Left lobe of liver (tissue), 2 donors: ENCODE results near the gene TMEM14C. TPM values are rescaled to one million over a fixed set of nuclear protein-coding genes. Genes with fewer than 3 reads are reported as not detected.
A peak's percentile ranks its signal among the peaks of the same experiment; 100 is the strongest.

Source experiments
- ATAC-seq: fragments of 200-7000 bp; cut with Tn5 transposase; one replicate; pipeline ENCODE4 v1.9.1; 2020; ENCODE audit warnings: mild to moderate bottlenecking, moderate library complexity
- DNase-seq: peaks from one replicate; pipeline ENCODE4 v3.0.0-alpha.2; 2020; ENCODE audit warnings: low spot score
- total RNA-seq: library from RNA; stranded (reverse); gene quantifications from one replicate; pipeline ENCODE4 v1.2.1, GENCODE V29; 2021
- donor health status: DM: no; HTN: no; CAD: no; lungs with moderate emphysema.
- donor health status: DM: no; HTN: yes; CAD: no.

The TMEM14C gene
- total RNA-seq, 1 donor from 2014 or later: 52.0 TPM

DNA sequence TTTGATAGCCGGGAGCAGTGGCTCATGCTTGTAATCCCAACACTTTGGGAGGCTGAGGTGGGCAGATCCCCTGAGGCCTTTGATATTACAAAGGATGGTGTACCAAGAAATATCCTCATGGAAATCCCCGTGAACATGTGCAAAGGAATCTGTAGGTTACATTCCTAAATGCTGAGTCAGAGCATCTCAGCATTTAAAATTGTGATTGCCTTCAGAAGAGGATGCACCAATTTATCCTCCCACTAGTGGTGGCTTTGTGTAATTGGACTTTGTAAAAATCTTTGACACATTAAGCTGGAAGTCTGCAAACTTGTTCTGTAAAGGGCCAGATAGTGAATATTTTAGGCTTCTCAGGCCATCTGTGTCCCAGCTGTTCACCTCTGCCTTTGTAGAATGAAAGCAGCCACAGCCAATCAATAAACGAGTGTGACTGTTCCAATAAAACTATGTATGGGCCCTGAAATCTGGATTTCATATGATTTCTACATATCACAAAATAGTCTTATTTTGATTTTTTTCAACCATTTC, 36.5 kb downstream of the TMEM14C start:
- DNase-seq (no peak), ATAC-seq (peak; percentile 56)

DNA sequence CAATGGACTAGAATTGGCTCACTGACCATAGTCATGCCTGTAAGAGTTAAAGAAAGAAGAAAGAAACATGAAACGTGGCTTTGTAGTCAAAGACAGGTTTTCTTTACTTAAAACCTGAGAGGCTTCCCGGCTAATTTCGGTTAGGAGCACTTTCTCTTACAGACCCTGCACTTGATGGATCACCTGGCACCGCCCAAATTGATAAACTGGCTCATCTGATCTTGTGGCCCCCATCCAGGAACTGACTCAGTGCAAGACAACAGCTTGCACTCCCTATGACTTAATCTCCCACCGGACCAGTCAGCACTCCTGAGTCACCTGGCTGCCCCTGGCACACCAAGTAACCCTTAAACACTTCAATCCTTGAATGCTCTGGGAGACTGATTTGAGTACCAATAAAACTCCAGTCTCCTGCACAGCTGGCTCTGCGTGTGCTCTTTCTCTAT, 37.0 kb downstream of the TMEM14C start:
- DNase-seq (no peak), ATAC-seq (no peak)

DNA sequence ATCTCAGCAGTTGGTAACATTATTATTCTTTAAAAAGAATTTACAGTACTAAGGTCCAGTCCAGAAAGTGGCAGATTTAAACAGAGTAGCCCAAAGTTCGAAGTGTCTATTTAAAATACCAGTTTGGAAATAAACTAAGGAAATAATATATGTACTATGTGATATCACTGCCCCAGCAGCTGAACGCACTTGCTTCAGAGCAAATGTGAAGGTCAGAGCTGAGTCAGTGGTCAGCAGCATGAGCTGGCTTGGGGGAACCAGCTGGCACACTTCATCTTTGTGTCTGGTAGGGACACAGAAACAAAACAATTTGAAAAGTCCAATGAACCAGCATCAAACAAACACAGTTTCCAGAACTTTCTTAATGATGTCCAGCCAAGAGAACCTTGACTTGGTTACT, 40.1 kb downstream of the TMEM14C start:
- DNase-seq: no peak
- no peak for ATAC-seq

DNA sequence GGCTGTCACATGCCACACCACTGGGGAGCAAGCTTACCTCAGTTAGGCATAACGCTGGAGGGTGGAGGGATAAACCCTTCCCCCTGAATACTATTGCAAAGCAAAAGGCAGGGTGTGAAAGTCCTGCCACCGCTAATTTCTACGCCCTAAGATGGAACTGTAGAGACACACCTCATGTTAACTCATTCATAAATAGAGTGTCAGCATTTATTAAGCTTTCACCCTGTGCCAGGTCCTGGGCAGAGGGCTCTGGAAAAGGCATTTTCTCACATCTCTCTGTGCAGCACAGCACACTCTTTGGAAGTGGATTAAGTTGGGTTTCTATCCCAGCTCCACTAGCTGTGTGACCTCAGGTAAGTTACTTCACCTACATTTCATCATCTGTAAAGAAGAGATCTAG, 46.5 kb downstream of the TMEM14C start:
- no peak for DNase-seq
- no peak for ATAC-seq

DNA sequence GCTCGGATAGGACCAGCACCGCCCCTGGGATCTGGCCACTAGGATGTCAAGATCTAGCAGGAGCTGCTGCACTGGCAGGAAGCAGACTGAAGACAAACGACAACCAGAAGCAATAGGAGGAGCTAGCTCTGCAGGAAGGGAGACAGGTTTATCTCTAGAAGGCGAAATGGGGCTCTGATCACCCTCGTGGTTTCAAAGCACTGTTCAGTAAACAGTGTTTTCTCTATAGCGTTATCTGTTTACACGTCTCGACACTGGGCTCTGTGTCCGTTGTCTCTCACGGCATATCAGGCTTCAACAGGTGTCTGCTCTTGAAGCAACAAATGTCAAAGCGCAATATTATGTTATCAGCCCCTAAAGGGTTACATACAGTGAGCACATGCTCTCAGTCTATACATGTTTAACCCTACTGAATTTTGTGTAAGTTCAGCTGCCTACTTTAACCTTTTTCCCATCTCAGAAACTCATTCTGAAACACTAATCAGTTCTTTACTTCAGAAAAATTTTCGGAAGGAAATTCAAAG, 48.6 kb downstream of the TMEM14C start:
- no peak for ATAC-seq
- no peak for DNase-seq

DNA sequence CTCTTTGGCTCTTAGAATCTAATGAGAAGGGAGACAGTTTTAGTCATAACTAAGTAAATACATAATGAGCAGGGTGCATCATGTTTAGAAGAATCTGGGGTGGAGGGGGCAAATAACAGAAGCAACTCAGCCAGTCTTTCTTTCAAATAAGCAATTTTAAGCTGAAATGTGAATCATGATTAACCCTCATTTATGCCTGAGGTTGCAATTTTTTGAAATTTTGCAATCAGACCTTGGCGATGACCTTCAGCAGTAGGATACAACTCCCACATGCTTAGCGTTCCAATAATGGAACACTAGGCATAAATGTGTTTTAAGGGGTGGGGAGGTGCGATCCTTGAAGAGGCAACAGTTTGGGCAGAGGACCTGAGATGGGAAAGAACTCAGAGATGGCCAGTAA, 55.4 kb downstream of the TMEM14C start:
- DNase-seq: no peak
- ATAC-seq: no peak

DNA sequence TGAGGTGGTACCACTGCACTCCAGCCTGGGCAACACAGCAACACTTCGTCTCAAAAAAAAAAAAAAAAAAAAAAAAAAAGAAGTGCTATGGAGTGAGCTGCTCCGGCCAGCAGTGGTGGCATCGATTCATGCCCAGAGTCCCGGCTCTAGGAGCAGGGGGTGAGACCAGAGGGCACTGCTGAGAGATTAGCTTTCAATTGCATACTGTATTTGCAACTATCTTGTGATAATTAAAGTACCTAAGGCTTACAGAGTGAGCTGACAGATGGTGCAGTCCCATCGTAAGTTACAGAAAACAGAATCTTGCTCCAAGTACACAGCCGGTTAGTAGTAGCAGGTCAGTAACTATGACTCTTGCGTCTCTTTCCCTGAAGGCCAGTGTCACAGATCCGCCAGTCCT, 56.2 kb downstream of the TMEM14C start:
- DNase-seq: no peak

More for the DNA sequence above, 56.2 kb downstream of the TMEM14C start:
- no peak for ATAC-seq

Other genes with a start within 250 kb of the TMEM14C start
- gene GCNT2, start 201.7 kb upstream of the TMEM14C start, total RNA-seq: 9.4 TPM
- gene C6orf52, start 28.5 kb upstream of the TMEM14C start, total RNA-seq: 2.2 TPM
- gene PAK1IP1, start 28.1 kb upstream of the TMEM14C start, total RNA-seq: 4.2 TPM
- gene TMEM14B, start 24.7 kb downstream of the TMEM14C start, total RNA-seq: 48.1 TPM
- gene MAK, start 115.5 kb downstream of the TMEM14C start, total RNA-seq: not detected
- not detected for gene GCM2, start 159.0 kb downstream of the TMEM14C start, total RNA-seq
- 0.43 TPM for gene SYCP2L, start 164.0 kb downstream of the TMEM14C start, total RNA-seq